Measurements from ENCODE around the gene MARCHF3.

GRCh38 chr5:126847456-126847820 is 182.9 kb downstream of the MARCHF3 start:
- TF ChIP-seq, protein P1, sequence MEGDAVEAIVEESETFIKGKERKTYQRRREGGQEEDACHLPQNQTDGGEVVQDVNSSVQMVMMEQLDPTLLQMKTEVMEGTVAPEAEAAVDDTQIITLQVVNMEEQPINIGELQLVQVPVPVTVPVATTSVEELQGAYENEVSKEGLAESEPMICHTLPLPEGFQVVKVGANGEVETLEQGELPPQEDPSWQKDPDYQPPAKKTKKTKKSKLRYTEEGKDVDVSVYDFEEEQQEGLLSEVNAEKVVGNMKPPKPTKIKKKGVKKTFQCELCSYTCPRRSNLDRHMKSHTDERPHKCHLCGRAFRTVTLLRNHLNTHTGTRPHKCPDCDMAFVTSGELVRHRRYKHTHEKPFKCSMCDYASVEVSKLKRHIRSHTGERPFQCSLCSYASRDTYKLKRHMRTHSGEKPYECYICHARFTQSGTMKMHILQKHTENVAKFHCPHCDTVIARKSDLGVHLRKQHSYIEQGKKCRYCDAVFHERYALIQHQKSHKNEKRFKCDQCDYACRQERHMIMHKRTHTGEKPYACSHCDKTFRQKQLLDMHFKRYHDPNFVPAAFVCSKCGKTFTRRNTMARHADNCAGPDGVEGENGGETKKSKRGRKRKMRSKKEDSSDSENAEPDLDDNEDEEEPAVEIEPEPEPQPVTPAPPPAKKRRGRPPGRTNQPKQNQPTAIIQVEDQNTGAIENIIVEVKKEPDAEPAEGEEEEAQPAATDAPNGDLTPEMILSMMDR (conservative IDR thresholded peaks at IDR 0.05 in 1 of 2, IDR thresholded peaks at IDR 0.05 in 1 of 2; ENCODE audit: low read depth in 1 of 2, low read length in 2 of 2), result no peak
- TF ChIP-seq EZH2 (IDR thresholded peaks at IDR 0.05; ENCODE audit: low read length, missing control alignments), result no peak

Data from fibroblast of lung (primary cell).